KMS-11 (cell line): ENCODE results near the gene CDCA5.

Source experiments
- H2AFZ ChIP-seq: fragments of 200-600 bp; sonication (generic); 2 replicates; pipeline ENCODE4 v1.6.1; 2016; ENCODE audit warnings: antibody characterized with exemption, mixed run types, low read depth
- H3K27ac ChIP-seq: fragments of 200-600 bp; sonication (generic); 2 replicates; pipeline ENCODE4 v1.6.1; 2016; ENCODE audit warnings: mild to moderate bottlenecking, mixed run types
- H3K27me3 ChIP-seq: fragments of 200-600 bp; sonication (generic); 2 replicates; pipeline ENCODE4 v1.6.1; 2017; ENCODE audit warnings: mild to moderate bottlenecking, low read depth, mixed run types, moderate library complexity; ENCODE audit not compliant: insufficient read depth
- H3K36me3 ChIP-seq: fragments of 200-600 bp; sonication (generic); 2 replicates; pipeline ENCODE4 v1.6.1; 2017; ENCODE audit warnings: mild to moderate bottlenecking, mixed run types; ENCODE audit not compliant: insufficient read depth
- H3K4me1 ChIP-seq: fragments of 200-600 bp; sonication (generic); 2 replicates; pipeline ENCODE4 v1.6.1; 2016; ENCODE audit warnings: mild to moderate bottlenecking, low read depth, mixed run types; ENCODE audit not compliant: poor library complexity, severe bottlenecking
- H3K4me2 ChIP-seq: fragments of 200-600 bp; sonication (generic); 2 replicates; pipeline ENCODE4 v1.7.0; 2016; ENCODE audit warnings: mild to moderate bottlenecking, mixed run types
- H3K4me3 ChIP-seq: fragments of 200-600 bp; sonication (generic); IDR thresholded peaks from 2 replicates; pipeline ENCODE4 v1.6.1; 2017; ENCODE audit warnings: low read depth, low read length, mixed read lengths; ENCODE audit not compliant: insufficient read depth
- H3K79me2 ChIP-seq: fragments of 200-600 bp; sonication (generic); 2 replicates; pipeline ENCODE4 v1.6.1; 2016; ENCODE audit warnings: low read depth, mixed run types; ENCODE audit not compliant: insufficient read depth
- H3K9ac ChIP-seq: fragments of 200-600 bp; sonication (generic); 2 replicates; pipeline ENCODE4 v1.6.1; 2016; ENCODE audit warnings: mild to moderate bottlenecking, mixed run types
- H4K20me1 ChIP-seq: fragments of 200-600 bp; sonication (generic); 2 replicates; pipeline ENCODE4 v1.6.1; 2016; ENCODE audit warnings: mild to moderate bottlenecking, mixed run types; ENCODE audit not compliant: insufficient read depth
- TF ChIP-seq, protein P1 (sequence below): fragments of 200-600 bp; sonication (generic); conservative IDR thresholded peaks from 2 replicates; pipeline ENCODE4 v1.6.1; 2017; ENCODE audit warnings: low read depth, mild to moderate bottlenecking, antibody characterized with exemption, low read length, moderate library complexity, mixed read lengths

Gene CDCA5, protein sequence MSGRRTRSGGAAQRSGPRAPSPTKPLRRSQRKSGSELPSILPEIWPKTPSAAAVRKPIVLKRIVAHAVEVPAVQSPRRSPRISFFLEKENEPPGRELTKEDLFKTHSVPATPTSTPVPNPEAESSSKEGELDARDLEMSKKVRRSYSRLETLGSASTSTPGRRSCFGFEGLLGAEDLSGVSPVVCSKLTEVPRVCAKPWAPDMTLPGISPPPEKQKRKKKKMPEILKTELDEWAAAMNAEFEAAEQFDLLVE

DNA sequence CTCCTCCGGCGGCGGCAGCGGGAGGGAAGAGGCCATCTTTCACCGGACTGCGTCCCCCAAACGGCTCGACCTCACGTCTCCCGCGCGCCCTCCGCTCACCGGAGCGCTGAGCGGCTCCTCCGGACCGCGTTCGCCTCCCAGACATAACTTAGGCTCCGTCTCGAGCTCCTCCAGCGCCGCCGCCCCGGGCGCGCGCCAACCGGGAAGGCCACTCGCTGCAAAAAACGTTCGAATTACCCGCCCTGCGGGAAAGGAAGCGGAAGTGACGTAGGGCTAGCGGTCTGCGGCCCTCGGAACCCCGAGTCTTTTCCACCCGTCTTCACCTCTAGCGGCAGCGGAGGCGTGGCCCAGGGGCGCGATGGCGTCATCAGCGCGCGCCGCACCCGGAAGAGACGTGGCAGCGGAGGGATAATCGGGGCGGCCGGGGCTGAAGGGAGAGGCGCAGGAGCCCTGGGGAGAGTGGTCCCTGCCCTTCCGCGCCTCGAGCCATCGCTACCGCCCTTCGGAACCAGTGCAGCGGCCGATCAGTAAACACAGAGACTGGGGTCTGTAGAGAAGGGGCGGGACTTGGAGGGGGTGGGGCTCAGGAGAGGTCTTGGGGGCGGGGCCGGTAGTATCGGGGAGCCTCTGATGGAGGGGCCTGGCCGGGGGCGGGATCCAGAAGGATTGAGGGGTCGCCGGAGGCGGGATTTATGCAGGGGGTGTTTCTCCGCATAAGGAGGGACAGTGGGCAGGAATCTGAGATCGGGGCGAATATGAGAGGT lies at the start of gene CDCA5, which contains the start of gene ZFPL1:
TSS of gene CDCA5 (minus strand) at position 207 of the 764 bp plus-strand sequence. CDS start at position 145, 62 bp downstream.
TSS of gene ZFPL1 (plus strand) at position 389 of the 764 bp plus-strand sequence. CDS start 477 bp downstream, outside the sequence.
- peak within 1 kb of the TSS; percentile 86 for H3K9ac ChIP-seq
- H3K4me2 ChIP-seq, result peak within 1 kb of the TSS; percentile 100
- H3K27ac ChIP-seq, result peak within 1 kb of the TSS; percentile 74
- H4K20me1 ChIP-seq, result no peaks in the 10 kb centered on the region
- peak within 1 kb of the TSS; percentile 59 for H3K4me3 ChIP-seq
- no peaks in the 10 kb centered on the region for H3K27me3 ChIP-seq
- peaks cover 79% of the 10 kb centered on the region for H3K4me1 ChIP-seq
- H3K36me3 ChIP-seq, result 0 out of 2 replicates have a peak, but pooled peaks cover 3% of the 10 kb centered on the region
- TF ChIP-seq, protein P1, sequence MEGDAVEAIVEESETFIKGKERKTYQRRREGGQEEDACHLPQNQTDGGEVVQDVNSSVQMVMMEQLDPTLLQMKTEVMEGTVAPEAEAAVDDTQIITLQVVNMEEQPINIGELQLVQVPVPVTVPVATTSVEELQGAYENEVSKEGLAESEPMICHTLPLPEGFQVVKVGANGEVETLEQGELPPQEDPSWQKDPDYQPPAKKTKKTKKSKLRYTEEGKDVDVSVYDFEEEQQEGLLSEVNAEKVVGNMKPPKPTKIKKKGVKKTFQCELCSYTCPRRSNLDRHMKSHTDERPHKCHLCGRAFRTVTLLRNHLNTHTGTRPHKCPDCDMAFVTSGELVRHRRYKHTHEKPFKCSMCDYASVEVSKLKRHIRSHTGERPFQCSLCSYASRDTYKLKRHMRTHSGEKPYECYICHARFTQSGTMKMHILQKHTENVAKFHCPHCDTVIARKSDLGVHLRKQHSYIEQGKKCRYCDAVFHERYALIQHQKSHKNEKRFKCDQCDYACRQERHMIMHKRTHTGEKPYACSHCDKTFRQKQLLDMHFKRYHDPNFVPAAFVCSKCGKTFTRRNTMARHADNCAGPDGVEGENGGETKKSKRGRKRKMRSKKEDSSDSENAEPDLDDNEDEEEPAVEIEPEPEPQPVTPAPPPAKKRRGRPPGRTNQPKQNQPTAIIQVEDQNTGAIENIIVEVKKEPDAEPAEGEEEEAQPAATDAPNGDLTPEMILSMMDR, result no peak
- peaks cover 66% of the 10 kb centered on the region for H3K79me2 ChIP-seq
- H2AFZ ChIP-seq, result peak within 1 kb of the TSS; percentile 31; the same call in 1 of the 2 replicates

DNA sequence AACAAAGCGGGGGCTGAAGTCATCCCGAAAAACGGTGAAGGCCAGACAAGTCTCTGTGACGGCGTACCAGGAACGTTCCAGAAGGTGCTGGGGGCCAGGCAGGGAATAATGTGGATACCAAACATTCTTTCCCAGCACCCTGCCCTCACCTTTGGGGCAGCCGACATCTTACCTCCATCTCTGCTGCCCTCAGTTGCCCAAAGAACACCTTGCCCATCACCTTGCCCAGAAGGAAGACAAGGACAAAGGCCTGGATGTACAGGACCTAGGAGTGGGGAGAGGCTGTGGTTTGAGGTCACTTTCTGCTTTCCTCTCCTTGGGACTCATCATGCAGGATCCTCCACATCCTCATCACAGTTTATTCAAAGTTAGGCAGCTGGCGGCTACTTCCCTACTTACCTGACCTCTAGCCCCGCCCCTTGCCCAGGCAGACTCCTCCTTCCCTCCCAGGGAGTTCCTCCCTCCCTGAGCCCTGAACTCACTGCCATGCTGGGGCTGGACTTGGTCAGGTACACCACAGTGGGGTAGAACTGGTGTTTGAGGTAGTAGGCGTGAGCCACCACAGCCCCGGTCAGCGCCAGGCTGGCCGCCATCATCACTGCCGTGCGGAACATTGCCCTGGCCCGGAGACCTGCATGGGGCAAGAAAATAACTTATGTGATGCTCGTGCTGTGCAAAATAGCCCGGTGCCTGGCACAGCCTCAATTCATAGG lies 49.3 kb upstream of the CDCA5 start:
- peak overlapping the region; percentile 99 for H3K9ac ChIP-seq
- no peaks in the 10 kb centered on the region for H4K20me1 ChIP-seq
- no peak overlapping the region for H2AFZ ChIP-seq
- H3K27ac ChIP-seq, result peak overlapping the region; percentile 94
- H3K4me1 ChIP-seq, result peaks cover 25% of the 10 kb centered on the region
- peak overlapping the region; percentile 80 for H3K4me2 ChIP-seq
- H3K79me2 ChIP-seq, result peaks cover 14% of the 10 kb centered on the region
- H3K27me3 ChIP-seq, result no peaks in the 10 kb centered on the region
- H3K4me3 ChIP-seq, result no peak overlapping the region
- H3K36me3 ChIP-seq, result no peaks in the 10 kb centered on the region
- TF ChIP-seq, protein P1, result no peak

DNA sequence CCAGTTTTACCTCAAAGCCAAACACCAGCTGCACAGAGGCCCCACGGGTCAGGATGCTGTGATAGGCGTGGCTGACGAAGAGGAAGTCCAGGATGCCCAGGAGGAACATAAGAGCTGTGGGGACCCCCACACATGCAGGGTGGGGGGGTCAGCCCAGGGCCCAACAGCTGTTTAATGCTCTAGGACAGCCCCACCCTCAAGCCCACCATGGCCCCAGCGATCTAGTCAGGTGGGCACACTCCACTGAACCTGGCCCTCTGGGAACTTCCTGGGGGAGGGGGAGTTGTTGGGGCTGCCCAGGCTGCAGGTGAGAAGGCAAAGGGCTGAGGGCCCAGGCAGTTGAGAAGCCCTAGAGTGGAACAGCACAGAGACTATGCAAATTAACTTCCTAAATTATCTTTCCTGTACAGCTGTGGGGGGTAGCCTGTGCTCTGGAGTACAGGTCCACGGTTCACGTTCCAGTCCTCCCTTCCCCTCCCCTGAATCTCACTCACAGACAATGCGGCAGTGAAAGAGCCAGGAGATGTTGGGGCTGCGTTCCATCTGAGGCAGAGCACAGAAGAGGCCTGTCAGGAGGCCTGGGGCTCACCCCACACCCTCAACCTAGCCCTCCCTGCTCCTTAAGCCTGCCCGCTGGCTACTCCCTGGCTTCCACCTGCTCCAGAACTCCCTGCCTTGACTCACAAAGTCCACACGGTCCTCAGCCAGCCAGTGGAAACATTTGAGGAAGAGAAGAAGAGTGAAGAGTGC lies 48.6 kb upstream of the CDCA5 start:
- Histone ChIP-seq H3K27me3 (no peaks in the 10 kb centered on the region), H3K4me2 (peak overlapping the region; percentile 80; the same call in 1 of the 2 replicates), H2AFZ (no peak overlapping the region), H3K79me2 (peaks cover 14% of the 10 kb centered on the region), H3K9ac (no peak overlapping the region), H3K4me1 (peaks cover 25% of the 10 kb centered on the region), H3K4me3 (no peak overlapping the region), H3K27ac (no peak overlapping the region), H3K36me3 (no peaks in the 10 kb centered on the region), H4K20me1 (no peaks in the 10 kb centered on the region)
- TF ChIP-seq, protein P1, result no peak

DNA sequence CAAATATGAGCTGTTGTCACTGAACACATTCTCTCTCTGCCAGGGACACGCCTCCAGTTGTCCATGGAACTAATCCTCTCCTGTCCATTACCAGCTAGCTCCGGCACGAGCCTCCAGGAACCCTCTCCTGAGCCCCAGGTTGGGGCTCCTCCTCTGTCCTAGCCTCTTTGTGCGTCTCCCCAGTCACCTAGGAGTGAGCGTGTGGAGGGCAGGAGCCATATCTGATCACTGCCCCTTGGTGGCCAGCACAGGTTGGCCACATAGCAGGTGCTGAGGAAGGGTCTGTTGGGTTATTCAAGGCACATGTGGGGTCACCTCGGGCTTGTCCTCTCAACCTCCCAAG lies 48.0 kb upstream of the CDCA5 start:
- no peaks in the 10 kb centered on the region; the same call in 1 of the 2 replicates for H3K36me3 ChIP-seq
- no peak overlapping the region for H3K27ac ChIP-seq
- peaks cover 14% of the 10 kb centered on the region for H3K79me2 ChIP-seq
- no peak overlapping the region for H3K4me2 ChIP-seq
- no peaks in the 10 kb centered on the region for H3K27me3 ChIP-seq
- no peak overlapping the region for H3K9ac ChIP-seq
- H3K4me3 ChIP-seq, result no peak overlapping the region
- no peak overlapping the region for H2AFZ ChIP-seq
- peaks cover 25% of the 10 kb centered on the region for H3K4me1 ChIP-seq
- TF ChIP-seq, protein P1, result no peak
- no peaks in the 10 kb centered on the region for H4K20me1 ChIP-seq
